ENCODE measurements around the gene CDH4.
"Not testable (repeated sequence)": the region's sequence is repeated elsewhere in the genome, so short reads cannot be mapped to it uniquely, and the experiment has no call there.

Gene CDH4

GRCh38 chr20:61253640-61254511 is 1.8 kb downstream of the CDH4 start:
- no peak for DNase-seq

GRCh38 chr20:61254881-61255626 is 3.0 kb downstream of the CDH4 start:
- no peak for DNase-seq

- no peak for DNase-seq
Observed at GRCh38 chr20:61256365-61256764, 4.3 kb downstream of the CDH4 start.

- DNase-seq: no peak
Observed at GRCh38 chr20:61256824-61257223, 4.8 kb downstream of the CDH4 start.

GRCh38 chr20:61257611-61258010 is 5.5 kb downstream of the CDH4 start:
- DNase-seq: no peak

- no peak for DNase-seq
Observed at GRCh38 chr20:61259741-61260140, 7.7 kb downstream of the CDH4 start.

- DNase-seq: no peak
Observed at GRCh38 chr20:61260905-61261304, 8.8 kb downstream of the CDH4 start.

- DNase-seq: no peak
Observed at GRCh38 chr20:61262036-61262435, 10.0 kb downstream of the CDH4 start.

- DNase-seq: no peak
Observed at GRCh38 chr20:61262514-61262913, 10.5 kb downstream of the CDH4 start.

- no peak for DNase-seq
Observed at GRCh38 chr20:61263084-61263695, 11.1 kb downstream of the CDH4 start.

- DNase-seq: no peak
Observed at GRCh38 chr20:61263938-61264337, 11.9 kb downstream of the CDH4 start.

GRCh38 chr20:61267241-61267640 is 15.2 kb downstream of the CDH4 start:
- DNase-seq: no peak

GRCh38 chr20:61268024-61268423 is 16.0 kb downstream of the CDH4 start:
- DNase-seq: no peak

GRCh38 chr20:61271312-61272231 is 19.5 kb downstream of the CDH4 start:
- no peak for DNase-seq

GRCh38 chr20:61273024-61273423 is 21.0 kb downstream of the CDH4 start:
- DNase-seq: not testable (repeated sequence)

- DNase-seq: not testable (repeated sequence)
Observed at GRCh38 chr20:61273666-61274065, 21.6 kb downstream of the CDH4 start.

- DNase-seq: no peak
Observed at GRCh38 chr20:61274326-61274725, 22.3 kb downstream of the CDH4 start.

- DNase-seq: no peak
Observed at GRCh38 chr20:61278296-61278695, 26.2 kb downstream of the CDH4 start.

GRCh38 chr20:61279621-61280150 is 27.6 kb downstream of the CDH4 start:
- DNase-seq: no peak

GRCh38 chr20:61280217-61280980 is 28.3 kb downstream of the CDH4 start:
- no peak for DNase-seq

GRCh38 chr20:61281286-61281795 is 29.3 kb downstream of the CDH4 start:
- DNase-seq: no peak

Data from NCI-H510A treated with DMSO at 0.1 percent for 48 hours (cell line).